ENCODE measurements around the gene NAP1L4. TPM values are rescaled to one million over a fixed set of nuclear protein-coding genes. Genes with fewer than 3 reads are reported as not detected.

Gene NAP1L4
- total and polyA plus RNA-seq, 10 donors = 79.5 to 137 (median 114) TPM

GRCh38 chr11:3037040-3037944, 45.2 kb upstream of the NAP1L4 start:
- H3K27ac ChIP-seq = peak overlapping the region in 4 of 8 donors; percentile 22 to 56 (median 54)
- H3K4me1 ChIP-seq = peaks cover 10 to 38% (median 30%) of the 10 kb centered on the region in 6 donors
- DNase-seq = peak; percentile 86
- no peaks in the 10 kb centered on the region for H3K27me3 ChIP-seq (replicated peaks in 1 of 7)
- peak in 9 of 11 experiments; percentile 39 to 73 (median 60) for TF ChIP-seq CTCF (IDR thresholded peaks at IDR 0.05 in 8 of 11, conservative IDR thresholded peaks at IDR 0.05 in 3 of 11)
- TF ChIP-seq POLR2AphosphoS5 (IDR thresholded peaks at IDR 0.05) = peak in 1 of 3 donors; percentile 8
- TF ChIP-seq POLR2A (IDR thresholded peaks at IDR 0.05) = no peak
- no peak overlapping the region for H3K4me3 ChIP-seq
- H3K9me3 ChIP-seq = no peaks in the 10 kb centered on the region
- WGBS, 5 donors = 59 to 72% (median 64%) methylated on average over 22 to 24 of the region's 24 CpGs
- intact Hi-C loops (cut with DNase I; ENCODE audit: low total_unique reads) = loop anchor here (5.0 kb wide), 2 partner anchors 55 to 180 kb away; partner anchors contain the start of gene MRGPRG
- H3K36me3 ChIP-seq = peaks cover 0 to 100% (median 68%) of the 10 kb centered on the region in 6 donors

- intact Hi-C loops (cut with DNase I; ENCODE audit: low total_unique reads) = loop anchor here (5.0 kb wide), 2 partner anchors 56 to 181 kb away; partner anchors contain the start of gene MRGPRG
- WGBS, 5 donors = 48 to 69% (median 49%) methylated on average over 5 of the region's 5 CpGs
- no peak for DNase-seq
These were observed 44.3 kb upstream of the NAP1L4 start for GRCh38 chr11:3036419-3036818.

GRCh38 chr11:3035333-3035732, 43.2 kb upstream of the NAP1L4 start:
- peaks cover 0 to 95% (median 49%) of the 10 kb centered on the region in 6 donors for H3K36me3 ChIP-seq

More at GRCh38 chr11:3036419-3036818, 44.3 kb upstream of the NAP1L4 start:
- no peak for TF ChIP-seq POLR2AphosphoS5 (IDR thresholded peaks at IDR 0.05)
- TF ChIP-seq POLR2A (IDR thresholded peaks at IDR 0.05) = no peak
- TF ChIP-seq CTCF (IDR thresholded peaks at IDR 0.05 in 8 of 11, conservative IDR thresholded peaks at IDR 0.05 in 3 of 11) = no peak
- no peak overlapping the region for H3K4me3 ChIP-seq
- peaks cover 0 to 97% (median 60%) of the 10 kb centered on the region in 6 donors for H3K36me3 ChIP-seq
- peak overlapping the region in 4 of 8 donors; percentile 22 to 56 (median 54) for H3K27ac ChIP-seq
- H3K9me3 ChIP-seq = no peaks in the 10 kb centered on the region
- H3K27me3 ChIP-seq (replicated peaks in 1 of 7) = no peaks in the 10 kb centered on the region
- peaks cover 10 to 41% (median 31%) of the 10 kb centered on the region in 6 donors for H3K4me1 ChIP-seq

More at GRCh38 chr11:3035333-3035732, 43.2 kb upstream of the NAP1L4 start:
- H3K27ac ChIP-seq = peak overlapping the region in 4 of 8 donors; percentile 22 to 56 (median 54)
- H3K9me3 ChIP-seq = no peaks in the 10 kb centered on the region
- intact Hi-C loops (cut with DNase I; ENCODE audit: low total_unique reads) = loop anchor here (5.0 kb wide), 2 partner anchors 57 to 182 kb away; partner anchors contain the start of gene MRGPRG
- TF ChIP-seq POLR2AphosphoS5 (IDR thresholded peaks at IDR 0.05) = no peak
- TF ChIP-seq POLR2A (IDR thresholded peaks at IDR 0.05) = no peak
- no peak for TF ChIP-seq CTCF (IDR thresholded peaks at IDR 0.05 in 8 of 11, conservative IDR thresholded peaks at IDR 0.05 in 3 of 11)
- no peak overlapping the region for H3K4me3 ChIP-seq
- H3K4me1 ChIP-seq = peaks cover 14 to 52% (median 39%) of the 10 kb centered on the region in 6 donors
- DNase-seq = no peak
- no peaks in the 10 kb centered on the region for H3K27me3 ChIP-seq (replicated peaks in 1 of 7)
